Measurements from ENCODE around the gene GASK1A. TPM values are rescaled to one million over a fixed set of nuclear protein-coding genes. Genes with fewer than 3 reads are reported as not detected.

The GASK1A gene
- total RNA-seq, 1 donor from 2014 or later, result 10.6 TPM

GRCh38 chr3:42960282-42960681 is 18.8 kb upstream of the GASK1A start:
- DNase-seq (ENCODE audit: extremely low spot score in 2 of 2), result no peak
- intact Hi-C loops (cut with DNase I), result loop anchor here (5.0 kb wide), 1 partner anchor 197 kb away; no protein-coding TSS in a partner anchor
- no peak overlapping the region for H3K27ac ChIP-seq
- H3K4me1 ChIP-seq, result no peaks in the 10 kb centered on the region
- no peaks in the 10 kb centered on the region for H3K9me3 ChIP-seq
- H3K36me3 ChIP-seq, result no peaks in the 10 kb centered on the region
- TF ChIP-seq POLR2AphosphoS5 (IDR thresholded peaks at IDR 0.05; ENCODE audit: insufficient read depth in 1 of 2, low read depth in 1 of 2) (no peak), POLR2A (IDR thresholded peaks at IDR 0.05) (no peak)
- TF ChIP-seq, protein P1, sequence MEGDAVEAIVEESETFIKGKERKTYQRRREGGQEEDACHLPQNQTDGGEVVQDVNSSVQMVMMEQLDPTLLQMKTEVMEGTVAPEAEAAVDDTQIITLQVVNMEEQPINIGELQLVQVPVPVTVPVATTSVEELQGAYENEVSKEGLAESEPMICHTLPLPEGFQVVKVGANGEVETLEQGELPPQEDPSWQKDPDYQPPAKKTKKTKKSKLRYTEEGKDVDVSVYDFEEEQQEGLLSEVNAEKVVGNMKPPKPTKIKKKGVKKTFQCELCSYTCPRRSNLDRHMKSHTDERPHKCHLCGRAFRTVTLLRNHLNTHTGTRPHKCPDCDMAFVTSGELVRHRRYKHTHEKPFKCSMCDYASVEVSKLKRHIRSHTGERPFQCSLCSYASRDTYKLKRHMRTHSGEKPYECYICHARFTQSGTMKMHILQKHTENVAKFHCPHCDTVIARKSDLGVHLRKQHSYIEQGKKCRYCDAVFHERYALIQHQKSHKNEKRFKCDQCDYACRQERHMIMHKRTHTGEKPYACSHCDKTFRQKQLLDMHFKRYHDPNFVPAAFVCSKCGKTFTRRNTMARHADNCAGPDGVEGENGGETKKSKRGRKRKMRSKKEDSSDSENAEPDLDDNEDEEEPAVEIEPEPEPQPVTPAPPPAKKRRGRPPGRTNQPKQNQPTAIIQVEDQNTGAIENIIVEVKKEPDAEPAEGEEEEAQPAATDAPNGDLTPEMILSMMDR (IDR thresholded peaks at IDR 0.05), result no peak
- no peaks in the 10 kb centered on the region for H3K27me3 ChIP-seq
- H3K4me3 ChIP-seq, result no peak overlapping the region

- H3K4me3 ChIP-seq, result no peak overlapping the region
- no peaks in the 10 kb centered on the region for H3K4me1 ChIP-seq
- no peaks in the 10 kb centered on the region for H3K36me3 ChIP-seq
- DNase-seq (ENCODE audit: extremely low spot score in 2 of 2), result no peak
- H3K9me3 ChIP-seq, result no peaks in the 10 kb centered on the region
- no peaks in the 10 kb centered on the region for H3K27me3 ChIP-seq
- no peak overlapping the region for H3K27ac ChIP-seq
- intact Hi-C loops (cut with DNase I), result loop anchor here (5.0 kb wide), 1 partner anchor 197 kb away; no protein-coding TSS in a partner anchor
- TF ChIP-seq, protein P1 (IDR thresholded peaks at IDR 0.05), result no peak
- TF ChIP-seq POLR2A (IDR thresholded peaks at IDR 0.05), result no peak
Observed at GRCh38 chr3:42960786-42961185, 18.3 kb upstream of the GASK1A start.

DNA sequence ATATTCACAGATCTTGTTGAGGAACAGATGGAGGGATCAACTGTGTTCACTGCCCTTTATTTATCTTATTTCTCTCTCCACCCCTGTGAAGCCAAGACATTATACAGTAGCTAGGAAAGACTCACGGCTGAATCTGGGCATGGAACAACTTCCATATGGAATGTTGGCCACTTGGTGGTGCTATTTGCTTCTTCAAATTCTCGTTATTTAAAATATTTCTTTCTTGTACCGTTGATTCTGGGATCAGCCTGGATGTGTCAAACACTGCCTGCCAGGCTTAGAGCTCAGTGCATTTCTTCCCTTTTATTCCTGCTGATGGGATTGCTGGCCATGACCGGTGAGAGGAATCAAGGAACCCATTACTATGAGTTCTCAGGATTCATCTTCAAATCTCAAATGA is 17.5 kb upstream of the GASK1A start:
- H3K4me3 ChIP-seq, result no peak overlapping the region
- no peak overlapping the region for H3K27ac ChIP-seq
- H3K4me1 ChIP-seq, result no peaks in the 10 kb centered on the region
- intact Hi-C loops (cut with DNase I), result loop anchor here (5.0 kb wide), 1 partner anchor 196 kb away; no protein-coding TSS in a partner anchor
- H3K27me3 ChIP-seq, result no peaks in the 10 kb centered on the region
- TF ChIP-seq, protein P1 (IDR thresholded peaks at IDR 0.05), result peak; percentile 33 to 67 (median 42)
- no peak for TF ChIP-seq POLR2A (IDR thresholded peaks at IDR 0.05)
- no peaks in the 10 kb centered on the region for H3K36me3 ChIP-seq
- H3K9me3 ChIP-seq, result no peaks in the 10 kb centered on the region
- no peak for DNase-seq (ENCODE audit: extremely low spot score in 2 of 2)

DNA sequence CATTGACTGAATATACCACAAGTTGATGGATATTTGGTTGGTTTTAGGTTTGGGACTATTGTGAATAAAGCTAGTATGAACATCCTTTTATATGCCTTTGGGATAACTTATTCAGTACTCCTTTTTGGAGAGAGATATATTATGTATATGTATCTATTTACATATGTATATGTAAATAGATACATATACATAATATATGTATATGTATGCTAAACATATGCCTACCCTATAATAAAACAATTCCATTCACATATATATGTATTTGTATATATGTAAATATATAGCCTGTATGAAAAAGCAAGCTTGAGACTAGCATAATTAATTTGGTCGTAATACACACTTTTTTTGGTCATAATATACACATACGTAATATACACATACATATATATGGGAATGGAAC is 15.8 kb upstream of the GASK1A start:
- Histone ChIP-seq H3K4me1 (no peaks in the 10 kb centered on the region), H3K27me3 (no peaks in the 10 kb centered on the region), H3K9me3 (no peaks in the 10 kb centered on the region), H3K27ac (no peak overlapping the region), H3K36me3 (no peaks in the 10 kb centered on the region), H3K4me3 (no peak overlapping the region)
- intact Hi-C loops (cut with DNase I), result loop anchor here (5.0 kb wide), 1 partner anchor 194 kb away; no protein-coding TSS in a partner anchor
- TF ChIP-seq, protein P1 (IDR thresholded peaks at IDR 0.05), result no peak
- TF ChIP-seq POLR2A (IDR thresholded peaks at IDR 0.05) (no peak), POLR2AphosphoS5 (IDR thresholded peaks at IDR 0.05; ENCODE audit: insufficient read depth in 1 of 2, low read depth in 1 of 2) (no peak)
- DNase-seq (ENCODE audit: extremely low spot score in 2 of 2), result no peak

DNA sequence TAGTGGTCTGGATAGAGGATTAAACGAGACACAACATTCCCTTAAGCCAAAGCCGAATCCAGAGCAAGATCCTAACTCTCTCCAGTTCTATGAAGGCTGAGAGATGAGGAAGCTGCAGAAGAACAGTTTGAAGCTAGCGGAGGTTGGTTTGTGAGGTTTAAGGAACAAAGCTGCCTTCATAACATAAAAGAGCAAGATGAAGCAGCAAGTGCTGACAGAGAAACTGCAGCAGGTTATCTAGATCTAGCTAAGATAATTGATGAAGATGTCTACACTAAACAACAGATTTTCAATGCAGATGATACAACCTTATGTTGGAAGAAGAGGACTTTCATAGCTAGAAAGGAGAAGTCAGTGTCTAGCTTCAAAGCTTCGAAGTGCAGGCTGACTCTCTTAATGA is 14.8 kb upstream of the GASK1A start:
- H3K27ac ChIP-seq, result no peak overlapping the region
- no peaks in the 10 kb centered on the region for H3K27me3 ChIP-seq
- no peak for DNase-seq (ENCODE audit: extremely low spot score in 2 of 2)
- TF ChIP-seq, protein P1 (IDR thresholded peaks at IDR 0.05), result no peak
- TF ChIP-seq POLR2A (IDR thresholded peaks at IDR 0.05) (no peak), POLR2AphosphoS5 (IDR thresholded peaks at IDR 0.05; ENCODE audit: insufficient read depth in 1 of 2, low read depth in 1 of 2) (no peak)
- H3K36me3 ChIP-seq, result no peaks in the 10 kb centered on the region
- no peaks in the 10 kb centered on the region for H3K4me1 ChIP-seq
- intact Hi-C loops (cut with DNase I), result loop anchor here (5.0 kb wide), 1 partner anchor 193 kb away; no protein-coding TSS in a partner anchor
- H3K4me3 ChIP-seq, result no peak overlapping the region
- no peaks in the 10 kb centered on the region for H3K9me3 ChIP-seq

Measured in vagina (tissue), 2 donors.